Activated T-helper 17 cell treated with anti-CD3 and anti-CD28 coated beads, Interleukin-2, amount 50 U/mL, for 72 hours (primary cell): ENCODE data around the gene HOXA11. TPM values are rescaled to one million over a fixed set of nuclear protein-coding genes. Genes with fewer than 3 reads are reported as not detected.

Experiments
- ATAC-seq: fragments of 150-1000 bp; cut with Tn5 transposase; replicated peaks from 2 replicates; pipeline ENCODE4 v1.10.0; 2021; ENCODE audit warnings: mild to moderate bottlenecking, moderate library complexity
- H3K27ac Mint-ChIP-seq: one replicate; pipeline ENCODE4 v1.8.0; 2022; ENCODE audit warnings: mixed read lengths
- H3K27me3 Mint-ChIP-seq: one replicate; pipeline ENCODE4 v1.8.0; 2022; ENCODE audit warnings: mixed read lengths
- H3K36me3 Mint-ChIP-seq: one replicate; pipeline ENCODE4 v1.8.0; 2022; ENCODE audit warnings: low read depth, mild to moderate bottlenecking, mixed read lengths
- H3K4me1 Mint-ChIP-seq: one replicate; pipeline ENCODE4 v1.8.0; 2022; ENCODE audit warnings: mixed read lengths
- H3K4me3 Mint-ChIP-seq: one replicate; pipeline ENCODE4 v1.8.0; 2022; ENCODE audit warnings: mild to moderate bottlenecking, mixed read lengths
- H3K9me3 Mint-ChIP-seq: one replicate; pipeline ENCODE4 v1.8.0; 2022; ENCODE audit warnings: mixed read lengths
- total RNA-seq, 2 donors: library from RNA; stranded (reverse); gene quantifications; one replicate each; pipeline ENCODE4 v1.2.3, GENCODE V29; 2022

The HOXA11 gene
- total RNA-seq, 2 donors from 2014 or later: not detected

DNA sequence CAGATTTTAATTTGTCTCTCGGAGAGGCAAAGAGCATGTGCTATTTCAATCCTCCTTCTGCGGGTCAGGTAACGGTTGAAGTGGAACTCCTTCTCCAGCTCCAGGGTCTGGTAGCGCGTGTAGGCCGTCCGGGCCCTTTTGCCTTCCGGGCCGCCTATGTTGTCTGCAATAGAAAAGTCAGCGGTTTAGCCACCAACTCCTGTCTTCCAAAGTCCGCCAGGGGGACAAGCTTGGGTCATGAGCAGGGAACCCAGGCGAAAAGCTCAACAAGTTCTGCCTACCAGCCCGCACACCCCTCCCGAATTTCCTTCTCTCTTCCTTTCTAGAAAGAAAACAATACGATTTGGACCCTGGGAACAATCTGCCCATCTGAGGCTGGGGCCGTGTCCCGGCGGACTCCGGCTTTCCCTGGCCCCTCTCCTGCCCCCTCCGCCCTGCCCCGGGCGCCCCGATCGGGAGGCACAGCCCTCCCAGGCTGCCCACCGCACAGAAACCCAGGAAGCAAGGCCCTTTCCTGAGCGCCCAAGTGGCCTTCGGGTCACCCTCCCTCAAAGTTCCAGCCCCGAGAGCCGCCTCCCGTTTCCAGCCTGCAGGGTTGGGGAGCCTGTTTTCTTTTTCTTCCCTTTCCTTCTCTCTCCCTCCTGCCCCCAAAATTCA lies 43.0 kb downstream of the HOXA11 start:
- Mint-ChIP-seq H3K4me3 (no peak overlapping the region), H3K4me1 (no peaks in the 10 kb centered on the region), H3K9me3 (no peaks in the 10 kb centered on the region), H3K27ac (no peak overlapping the region), H3K36me3 (no peaks in the 10 kb centered on the region), H3K27me3 (peaks cover 36% of the 10 kb centered on the region)
- no peak for ATAC-seq

DNA sequence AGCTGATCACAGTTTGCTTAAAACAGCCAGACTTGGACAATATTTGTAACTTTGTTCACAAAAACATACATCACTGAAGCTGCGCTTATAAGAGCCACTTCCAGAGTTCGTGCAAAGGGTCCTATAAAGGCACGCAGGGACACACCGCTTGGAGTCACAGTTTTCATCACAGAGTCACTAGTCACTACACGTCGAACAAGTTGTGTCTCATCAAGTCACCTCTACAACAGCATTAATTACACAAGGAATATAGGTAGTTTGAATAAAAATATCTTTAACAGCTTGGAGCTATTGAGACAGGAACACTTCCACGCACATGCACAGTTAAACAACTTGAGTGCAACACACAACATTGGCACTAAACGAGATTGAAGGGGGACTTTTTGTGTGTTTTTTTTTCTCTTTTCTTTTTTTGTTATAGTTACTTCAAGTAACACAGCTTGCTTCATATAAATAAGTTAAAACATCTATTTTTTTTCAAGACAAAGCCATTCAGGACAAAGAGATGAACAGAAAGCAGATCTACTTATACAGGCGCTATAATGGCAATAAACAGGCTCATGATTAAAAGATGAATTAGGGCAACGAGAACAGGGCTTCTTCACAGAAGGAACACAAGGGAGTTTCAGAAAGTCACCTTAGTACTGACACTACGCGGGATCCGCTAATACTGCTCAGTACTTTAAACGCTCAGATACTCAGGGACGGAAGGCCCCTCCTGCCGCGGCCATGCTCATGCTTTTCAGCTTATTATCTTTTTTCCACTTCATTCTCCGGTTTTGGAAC lies 43.7 kb downstream of the HOXA11 start:
- no peaks in the 10 kb centered on the region for H3K9me3 Mint-ChIP-seq
- no peak overlapping the region for H3K27ac Mint-ChIP-seq
- H3K36me3 Mint-ChIP-seq: no peaks in the 10 kb centered on the region
- ATAC-seq: no peak
- no peaks in the 10 kb centered on the region for H3K4me1 Mint-ChIP-seq
- H3K4me3 Mint-ChIP-seq: no peak overlapping the region
- peaks cover 31% of the 10 kb centered on the region for H3K27me3 Mint-ChIP-seq

DNA sequence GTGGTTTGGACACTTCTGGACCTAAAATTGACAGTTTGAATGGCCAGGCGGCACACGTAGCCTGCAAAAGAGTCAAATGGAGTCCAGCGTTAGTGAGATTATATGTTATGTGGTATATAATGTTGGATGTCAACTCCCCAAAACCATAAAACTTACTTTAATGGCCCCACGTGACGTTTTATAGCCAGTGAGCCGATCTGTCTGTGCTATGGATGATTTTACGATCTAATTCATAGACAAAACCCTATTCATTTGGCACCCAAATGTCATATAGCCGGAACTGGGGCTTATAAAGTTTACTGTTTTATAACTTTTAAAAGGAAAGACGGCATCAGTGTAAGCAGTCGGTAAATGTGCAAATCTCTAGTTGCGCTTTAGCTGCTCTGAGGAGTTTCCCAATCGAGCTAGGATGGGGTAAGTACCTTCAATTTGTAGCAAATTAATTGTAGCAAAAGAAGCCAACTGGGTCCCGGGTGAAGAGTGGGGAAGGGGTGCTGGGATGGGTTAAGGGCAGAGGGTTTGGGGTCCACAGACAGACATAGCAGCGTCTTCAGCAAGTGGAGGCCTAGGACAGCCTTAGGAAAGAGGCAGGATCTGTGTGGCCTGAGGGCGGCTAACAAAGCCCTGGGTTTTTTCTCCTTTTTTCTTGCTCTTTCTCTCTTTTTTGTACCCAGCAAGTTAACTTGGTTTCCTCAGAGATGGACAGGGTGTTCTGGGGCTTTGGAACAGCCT lies 44.7 kb downstream of the HOXA11 start:
- no peak for ATAC-seq
- no peak overlapping the region for H3K27ac Mint-ChIP-seq
- no peak overlapping the region for H3K4me3 Mint-ChIP-seq
- peaks cover 33% of the 10 kb centered on the region for H3K27me3 Mint-ChIP-seq
- no peaks in the 10 kb centered on the region for H3K36me3 Mint-ChIP-seq
- H3K4me1 Mint-ChIP-seq: no peaks in the 10 kb centered on the region
- no peaks in the 10 kb centered on the region for H3K9me3 Mint-ChIP-seq

DNA sequence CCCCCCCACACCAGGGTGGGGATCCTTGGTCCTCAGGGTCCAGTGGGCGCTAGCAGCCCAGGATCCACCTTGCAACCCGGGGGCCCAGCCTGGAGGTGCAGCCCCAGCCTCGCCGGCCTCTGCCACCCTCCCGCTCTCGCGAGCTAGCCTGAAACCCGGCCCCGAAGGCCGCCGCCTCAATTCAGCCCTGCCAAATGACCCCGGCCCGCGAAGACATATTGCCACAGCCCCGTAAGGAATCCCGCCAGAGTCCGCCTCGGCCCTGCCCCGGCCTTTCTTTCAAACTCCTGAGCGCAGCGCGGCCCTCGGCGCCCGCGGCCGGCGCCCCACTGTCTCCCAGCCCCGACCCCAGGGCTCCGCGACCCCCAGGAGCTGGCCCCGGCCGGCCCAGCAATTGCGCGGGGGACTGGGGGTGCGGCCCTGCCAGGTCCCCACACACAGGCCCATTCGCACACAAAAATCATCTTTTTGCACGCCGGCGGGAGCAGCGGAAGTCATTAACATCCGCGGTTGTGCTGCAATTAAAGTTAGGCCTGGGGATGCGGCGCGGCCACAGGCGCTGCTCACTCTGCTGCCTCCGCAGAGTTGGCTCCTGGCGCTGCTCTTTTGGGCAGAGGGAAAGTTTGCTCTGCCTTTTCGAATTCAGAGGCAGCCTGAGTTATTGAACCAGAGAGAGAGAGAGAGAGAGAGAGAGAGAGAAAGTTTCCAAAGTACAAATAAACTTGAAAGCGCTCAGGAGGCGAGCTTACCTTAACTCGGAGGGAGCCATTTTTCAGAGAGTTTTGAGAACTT lies 45.5 kb downstream of the HOXA11 start:
- Mint-ChIP-seq H3K9me3 (no peaks in the 10 kb centered on the region), H3K4me1 (peaks cover 3% of the 10 kb centered on the region), H3K36me3 (no peaks in the 10 kb centered on the region), H3K27me3 (peaks cover 33% of the 10 kb centered on the region), H3K4me3 (no peak overlapping the region), H3K27ac (no peak overlapping the region)
- ATAC-seq: no peak

DNA sequence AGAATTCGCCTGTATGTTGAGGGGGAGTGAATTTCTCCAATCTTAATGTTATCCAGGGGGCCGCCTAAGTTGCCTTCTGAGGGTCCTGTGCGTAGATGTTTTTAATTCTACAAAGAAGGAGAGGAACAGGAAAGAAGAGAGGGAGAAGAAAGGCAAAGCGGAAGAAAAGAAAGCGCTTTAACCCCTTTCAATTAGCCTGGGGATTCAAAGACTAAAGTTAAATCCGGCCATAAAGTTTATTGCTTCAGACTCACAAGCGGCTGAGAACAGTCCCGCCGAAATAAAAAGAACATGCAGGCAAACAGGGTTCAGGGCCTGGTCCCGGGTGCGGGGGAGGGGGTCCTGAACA lies 46.1 kb downstream of the HOXA11 start:
- Mint-ChIP-seq H3K27me3 (peaks cover 33% of the 10 kb centered on the region), H3K4me3 (no peak overlapping the region), H3K27ac (no peak overlapping the region)

DNA sequence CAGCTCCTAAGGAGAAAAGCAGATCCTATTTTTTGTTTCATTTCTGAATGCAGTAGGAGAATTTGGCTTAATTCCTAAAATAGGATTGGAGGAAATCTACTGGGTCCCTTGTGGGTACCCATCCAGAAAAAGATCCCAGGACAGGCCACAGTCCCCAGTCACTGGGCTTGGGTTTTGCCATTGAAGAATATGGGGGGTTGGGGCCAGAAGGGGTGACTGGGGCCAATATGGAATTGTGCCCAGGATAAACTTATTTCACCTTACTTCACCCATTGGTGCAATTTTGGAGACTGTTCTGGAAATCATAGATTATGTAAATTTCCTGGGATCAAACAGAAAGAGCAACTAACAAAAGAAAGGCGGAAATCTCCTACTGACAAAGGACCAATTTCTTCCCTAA lies 46.6 kb downstream of the HOXA11 start:
- ATAC-seq: no peak
- H3K4me3 Mint-ChIP-seq: no peak overlapping the region
- H3K4me1 Mint-ChIP-seq: peaks cover 11% of the 10 kb centered on the region
- H3K27ac Mint-ChIP-seq: no peak overlapping the region
- H3K9me3 Mint-ChIP-seq: no peaks in the 10 kb centered on the region
- no peaks in the 10 kb centered on the region for H3K36me3 Mint-ChIP-seq
- peaks cover 36% of the 10 kb centered on the region for H3K27me3 Mint-ChIP-seq

More for the DNA sequence above, 46.1 kb downstream of the HOXA11 start:
- no peak for ATAC-seq
- no peaks in the 10 kb centered on the region for H3K36me3 Mint-ChIP-seq
- H3K9me3 Mint-ChIP-seq: no peaks in the 10 kb centered on the region
- H3K4me1 Mint-ChIP-seq: peaks cover 9% of the 10 kb centered on the region

DNA sequence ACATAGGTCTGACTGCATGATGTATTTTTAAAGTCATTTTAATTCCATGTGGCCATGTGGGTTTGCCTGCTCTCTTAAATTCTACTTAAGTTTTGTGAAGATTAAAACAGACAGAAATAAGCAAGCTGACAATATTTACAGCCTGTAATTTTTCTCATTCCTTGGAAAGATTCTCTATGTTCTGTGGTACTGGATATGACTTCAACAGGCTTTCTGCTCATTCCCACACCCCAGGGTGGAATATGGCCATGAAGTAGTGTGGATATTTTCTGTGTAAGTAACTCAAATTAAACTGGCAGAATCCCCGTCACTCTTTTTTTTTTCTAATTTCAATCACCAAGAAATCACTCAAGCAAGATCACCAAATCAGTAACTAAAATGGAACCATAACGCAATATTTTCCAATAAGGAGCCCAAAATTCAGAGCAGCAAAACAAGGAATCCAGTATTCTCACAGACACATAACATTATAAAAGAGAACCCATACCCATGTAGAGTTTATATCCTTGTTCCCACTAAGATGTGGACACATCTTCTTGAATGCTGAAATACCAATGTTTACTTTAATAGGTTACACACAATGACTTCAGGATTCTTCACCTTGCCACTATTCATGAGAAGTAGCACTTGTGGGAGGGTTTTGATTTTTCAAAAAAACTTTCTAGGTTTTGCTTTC lies 47.3 kb downstream of the HOXA11 start:
- Mint-ChIP-seq H3K9me3 (no peaks in the 10 kb centered on the region), H3K4me1 (peaks cover 11% of the 10 kb centered on the region), H3K4me3 (no peak overlapping the region), H3K27me3 (peaks cover 41% of the 10 kb centered on the region), H3K27ac (no peak overlapping the region), H3K36me3 (no peaks in the 10 kb centered on the region)
- no peak for ATAC-seq

DNA sequence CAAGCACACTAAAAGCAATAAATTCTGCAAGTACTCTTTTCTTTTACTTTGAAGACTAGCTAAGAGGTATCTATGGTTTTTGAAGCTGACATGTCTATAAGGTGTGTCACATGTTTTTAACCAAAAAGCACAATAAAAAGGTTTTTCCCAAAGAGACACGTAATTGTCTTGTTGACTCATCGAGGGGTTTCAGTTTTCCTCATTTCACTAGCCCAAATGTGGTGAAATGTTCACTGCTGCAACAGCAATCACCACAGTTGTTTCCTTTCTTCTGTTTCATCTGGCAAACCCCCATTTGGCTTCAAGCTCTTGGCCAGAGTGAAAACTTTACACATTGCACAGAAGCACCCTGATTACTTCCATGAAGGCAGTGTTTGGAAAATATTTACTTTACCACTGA lies 50.6 kb downstream of the HOXA11 start:
- H3K36me3 Mint-ChIP-seq: no peaks in the 10 kb centered on the region
- H3K27me3 Mint-ChIP-seq: peaks cover 43% of the 10 kb centered on the region
- H3K9me3 Mint-ChIP-seq: no peaks in the 10 kb centered on the region
- peaks cover 11% of the 10 kb centered on the region for H3K4me1 Mint-ChIP-seq
- H3K27ac Mint-ChIP-seq: peak overlapping the region; percentile 26
- ATAC-seq: peak; percentile 79
- no peak overlapping the region for H3K4me3 Mint-ChIP-seq

DNA sequence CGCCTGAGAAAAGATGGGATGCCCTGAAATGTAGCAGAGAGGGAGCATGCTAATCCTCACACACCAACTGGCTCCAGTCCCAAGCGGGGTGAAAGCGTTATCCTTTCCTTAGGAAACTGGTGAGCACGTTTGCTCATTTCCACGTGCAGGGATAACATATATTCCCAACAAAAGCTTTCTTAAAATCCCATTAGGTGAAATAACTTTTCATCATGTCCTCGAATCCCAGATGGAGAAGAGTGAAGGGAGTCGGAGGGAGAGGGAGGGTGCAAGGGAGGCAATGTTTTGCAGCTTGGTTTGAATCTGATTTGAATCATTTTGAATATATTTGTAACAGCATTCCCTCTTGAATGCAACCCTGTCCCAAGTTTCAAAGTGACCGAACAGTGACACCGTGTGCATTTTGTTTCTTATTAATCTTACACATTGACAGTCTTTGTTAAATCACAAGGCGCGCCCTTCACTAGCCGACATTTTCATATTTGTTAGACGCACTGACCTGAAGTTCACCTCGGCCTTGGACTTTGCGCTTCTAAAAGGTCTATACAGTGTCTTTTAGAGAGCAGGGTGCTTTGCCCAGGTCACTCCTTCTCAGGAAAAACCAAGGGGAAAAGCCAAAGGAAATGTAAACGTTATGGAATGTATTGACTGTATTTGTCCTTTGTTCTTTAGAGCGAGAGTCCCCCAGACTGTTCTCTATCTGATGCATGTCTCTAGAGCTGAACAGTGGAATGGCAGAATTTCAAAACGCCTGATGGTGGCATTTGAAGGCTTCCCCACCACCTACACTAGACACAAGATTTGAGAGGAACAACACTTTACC lies 51.4 kb downstream of the HOXA11 start:
- Mint-ChIP-seq H3K4me1 (peaks cover 11% of the 10 kb centered on the region), H3K4me3 (no peak overlapping the region), H3K27ac (peak overlapping the region; percentile 26), H3K9me3 (no peaks in the 10 kb centered on the region), H3K36me3 (no peaks in the 10 kb centered on the region), H3K27me3 (peaks cover 51% of the 10 kb centered on the region)
- no peak for ATAC-seq

DNA sequence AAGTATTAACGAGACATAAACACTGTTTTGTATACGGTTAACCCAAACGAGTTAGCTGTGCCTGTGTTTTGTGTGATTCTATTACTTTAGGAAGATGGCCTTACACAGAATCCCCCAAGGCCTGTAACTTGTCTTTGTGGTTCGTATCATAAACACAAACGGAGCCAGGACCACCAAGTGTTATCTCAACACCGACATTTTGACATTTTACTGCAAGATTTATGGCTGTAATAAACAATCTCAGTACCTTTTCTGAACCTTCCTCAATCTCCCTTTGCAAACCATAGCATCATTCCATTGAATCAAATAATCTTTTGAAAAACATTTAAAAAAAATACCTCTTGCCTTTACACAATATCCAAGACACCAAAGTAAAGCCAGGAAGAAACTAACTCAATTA lies 52.1 kb downstream of the HOXA11 start:
- no peak for ATAC-seq
- Mint-ChIP-seq H3K4me1 (peaks cover 11% of the 10 kb centered on the region), H3K9me3 (no peaks in the 10 kb centered on the region), H3K36me3 (no peaks in the 10 kb centered on the region), H3K27ac (no peak overlapping the region), H3K4me3 (no peak overlapping the region), H3K27me3 (peaks cover 52% of the 10 kb centered on the region)

DNA sequence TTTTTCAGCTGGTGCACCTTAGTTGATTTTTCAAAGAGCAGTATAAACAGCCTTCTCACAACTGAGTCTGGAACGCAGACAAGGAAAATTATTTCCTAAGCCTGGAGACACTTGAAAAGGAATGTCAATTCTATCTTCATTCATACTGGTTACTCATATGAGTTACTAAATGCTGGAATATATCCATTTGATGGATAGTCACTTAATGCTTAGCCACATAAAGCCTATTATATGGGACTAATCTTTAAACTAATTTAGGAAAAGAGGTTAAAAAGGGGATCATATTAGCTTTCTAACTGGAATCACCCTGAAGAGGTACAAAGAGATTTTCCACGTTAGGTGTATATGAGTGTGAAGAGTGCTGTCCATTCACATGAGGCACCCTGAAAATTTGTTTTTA lies 52.8 kb downstream of the HOXA11 start:
- peaks cover 11% of the 10 kb centered on the region for H3K4me1 Mint-ChIP-seq
- no peaks in the 10 kb centered on the region for H3K9me3 Mint-ChIP-seq
- peak overlapping the region; percentile 21 for H3K4me3 Mint-ChIP-seq
- H3K27ac Mint-ChIP-seq: no peak overlapping the region
- peaks cover 52% of the 10 kb centered on the region for H3K27me3 Mint-ChIP-seq
- no peak for ATAC-seq
- H3K36me3 Mint-ChIP-seq: no peaks in the 10 kb centered on the region

DNA sequence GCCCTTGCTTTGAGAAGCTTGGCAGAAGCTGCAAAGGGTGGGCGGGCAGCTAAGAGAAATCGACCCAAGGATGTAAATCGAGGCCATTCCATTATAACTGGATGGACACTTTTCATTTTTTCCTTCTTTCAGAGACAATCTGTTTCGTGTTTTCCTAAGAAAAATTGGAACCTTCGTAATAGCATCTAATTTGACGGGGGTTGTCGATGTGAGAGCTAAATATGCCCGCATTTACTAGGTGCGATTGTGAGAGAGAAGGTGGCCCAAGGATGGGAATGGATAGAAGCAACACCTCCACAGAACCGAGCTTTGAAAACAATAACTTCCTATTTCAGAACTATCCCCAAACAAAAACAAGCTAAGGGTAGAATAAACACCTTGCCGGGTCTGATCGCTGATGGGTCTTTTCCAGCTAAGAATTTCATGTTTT lies 53.6 kb downstream of the HOXA11 start:
- Mint-ChIP-seq H3K4me1 (peaks cover 11% of the 10 kb centered on the region), H3K9me3 (no peaks in the 10 kb centered on the region), H3K4me3 (peak overlapping the region; percentile 57), H3K27ac (no peak overlapping the region), H3K27me3 (peaks cover 57% of the 10 kb centered on the region), H3K36me3 (no peaks in the 10 kb centered on the region)
- no peak for ATAC-seq
